Calu3 (cell line): ENCODE measurements around the gene UCKL1. TPM values are rescaled to one million over a fixed set of nuclear protein-coding genes. Genes with fewer than 3 reads are reported as not detected.

Experiments
- BruUV-seq: library from RNA; stranded (reverse); fragments of 400-500 nt; replicated peaks from 2 replicates; lab custom pipeline; 2021; lab: Mats Ljungman, UMichigan
- CTCF ChIA-PET: fragments of 300-600 bp; sonication (Branson Sonifier 250); formaldehyde crosslinking; loops from one replicate; lab custom pipeline; 2022; ENCODE audit warnings: antibody characterized with exemption; lab: Charles Lee
- DNase-seq: peaks from one replicate; pipeline ENCODE4 v3.0.0; 2022
- H3K27ac Mint-ChIP-seq: one replicate; pipeline ENCODE4 v1.8.0; 2022; ENCODE audit warnings: mixed read lengths; ENCODE audit not compliant: unreplicated experiment
- H3K27me3 Mint-ChIP-seq: one replicate; pipeline ENCODE4 v1.8.0; 2022; ENCODE audit warnings: mixed read lengths; ENCODE audit not compliant: unreplicated experiment
- H3K36me3 Mint-ChIP-seq: one replicate; pipeline ENCODE4 v1.8.0; 2022; ENCODE audit warnings: mild to moderate bottlenecking, moderate library complexity, mixed read lengths; ENCODE audit not compliant: insufficient read depth, unreplicated experiment
- H3K4me1 Mint-ChIP-seq: one replicate; pipeline ENCODE4 v1.8.0; 2022; ENCODE audit warnings: mild to moderate bottlenecking, low read depth, mixed read lengths; ENCODE audit not compliant: unreplicated experiment
- H3K4me3 Mint-ChIP-seq: one replicate; pipeline ENCODE4 v1.8.0; 2022; ENCODE audit warnings: mild to moderate bottlenecking, low read depth, moderate library complexity, mixed read lengths; ENCODE audit not compliant: unreplicated experiment
- H3K9me3 Mint-ChIP-seq: one replicate; pipeline ENCODE4 v1.8.0; 2022; ENCODE audit warnings: low read depth, mixed read lengths; ENCODE audit not compliant: unreplicated experiment
- intact Hi-C: fragments of 100-400 bp; cut with micrococcal nuclease; formaldehyde crosslinking; loops from one replicate; pipeline ENCODE4 v1.10.0; 2022; ENCODE audit not compliant: unreplicated experiment
- total RNA-seq: library from RNA; stranded (reverse); gene quantifications from 2 replicates; pipeline ENCODE4 v1.2.3, GENCODE V29; 2022
- TF ChIP-seq, protein P1 (sequence below): fragments of 200-600 bp; IDR thresholded peaks from one replicate; pipeline ENCODE4 v1.8.0; 2022; ENCODE audit warnings: antibody characterized with exemption; ENCODE audit not compliant: unreplicated experiment

The UCKL1 gene
- total RNA-seq, 1 experiment from 2014 or later = 85.1 TPM

- peaks cover 35% of the 10 kb centered on the region for H3K4me1 Mint-ChIP-seq
- intact Hi-C loops = loop anchor here (10.0 kb wide), 1 partner anchor 159 kb away; no protein-coding TSS in a partner anchor
- no peak for DNase-seq
- no peaks in the 10 kb centered on the region for H3K27me3 Mint-ChIP-seq
- H3K4me3 Mint-ChIP-seq = peak overlapping the region; percentile 72
- BruUV-seq = no TSS peak
- TF ChIP-seq, protein P1, sequence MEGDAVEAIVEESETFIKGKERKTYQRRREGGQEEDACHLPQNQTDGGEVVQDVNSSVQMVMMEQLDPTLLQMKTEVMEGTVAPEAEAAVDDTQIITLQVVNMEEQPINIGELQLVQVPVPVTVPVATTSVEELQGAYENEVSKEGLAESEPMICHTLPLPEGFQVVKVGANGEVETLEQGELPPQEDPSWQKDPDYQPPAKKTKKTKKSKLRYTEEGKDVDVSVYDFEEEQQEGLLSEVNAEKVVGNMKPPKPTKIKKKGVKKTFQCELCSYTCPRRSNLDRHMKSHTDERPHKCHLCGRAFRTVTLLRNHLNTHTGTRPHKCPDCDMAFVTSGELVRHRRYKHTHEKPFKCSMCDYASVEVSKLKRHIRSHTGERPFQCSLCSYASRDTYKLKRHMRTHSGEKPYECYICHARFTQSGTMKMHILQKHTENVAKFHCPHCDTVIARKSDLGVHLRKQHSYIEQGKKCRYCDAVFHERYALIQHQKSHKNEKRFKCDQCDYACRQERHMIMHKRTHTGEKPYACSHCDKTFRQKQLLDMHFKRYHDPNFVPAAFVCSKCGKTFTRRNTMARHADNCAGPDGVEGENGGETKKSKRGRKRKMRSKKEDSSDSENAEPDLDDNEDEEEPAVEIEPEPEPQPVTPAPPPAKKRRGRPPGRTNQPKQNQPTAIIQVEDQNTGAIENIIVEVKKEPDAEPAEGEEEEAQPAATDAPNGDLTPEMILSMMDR = no peak
- CTCF ChIA-PET = interaction anchor here (0.6 to 1.8 kb wide), 6 partner anchors 13 to 357 kb away, joined by 3 to 7 read pairs (median 3); partner anchors contain the start of genes ARFRP1 and ZGPAT
- H3K36me3 Mint-ChIP-seq = peaks cover 74% of the 10 kb centered on the region
- no peaks in the 10 kb centered on the region for H3K9me3 Mint-ChIP-seq
- H3K27ac Mint-ChIP-seq = peak overlapping the region; percentile 63
Observed at GRCh38 chr20:63895202-63895951, 60.8 kb downstream of the UCKL1 start.

- Mint-ChIP-seq H3K36me3 (peaks cover 80% of the 10 kb centered on the region), H3K4me1 (peaks cover 43% of the 10 kb centered on the region), H3K27ac (peak within 1 kb of the TSS; percentile 63), H3K9me3 (no peaks in the 10 kb centered on the region), H3K4me3 (peak within 1 kb of the TSS; percentile 72), H3K27me3 (no peaks in the 10 kb centered on the region)
- CTCF ChIA-PET = interaction anchor here (1.1 kb wide), 1 partner anchor 29 kb away, joined by 5 read pairs; the partner anchor contains the start of gene TPD52L2
- no TSS peak for BruUV-seq
- DNase-seq = peak; percentile 99
- intact Hi-C loops = loop anchor here (10.0 kb wide), 1 partner anchor 160 kb away; no protein-coding TSS in a partner anchor
- TF ChIP-seq, protein P1 = no peak
Observed at GRCh38 chr20:63894358-63895201, 61.6 kb downstream of the UCKL1 start, which contains the start of gene DNAJC5. DNAJC5 (plus strand) TSS chr20:63895126; CDS start chr20:63928346, 33,220 bp downstream.

DNA sequence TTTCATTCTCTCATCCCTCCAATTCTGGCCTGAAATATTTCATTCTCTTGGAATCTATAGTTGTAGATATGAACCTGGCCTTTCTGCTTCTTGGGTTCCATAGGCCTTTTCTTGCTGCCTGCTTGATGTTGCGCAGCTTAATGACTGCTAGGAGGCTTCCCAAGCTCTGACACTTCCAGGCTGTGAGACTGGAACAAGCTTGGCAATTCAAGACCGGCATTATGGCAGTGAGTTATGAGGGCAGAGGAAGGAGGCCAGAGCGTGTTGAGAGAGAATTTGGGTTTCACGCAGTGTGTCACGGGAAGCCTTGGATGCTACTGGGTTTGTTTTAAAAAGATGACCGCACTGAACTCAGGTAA is 62.2 kb downstream of the UCKL1 start:
- peak overlapping the region; percentile 72 for H3K4me3 Mint-ChIP-seq
- CTCF ChIA-PET = interaction anchor here (0.6 to 1.1 kb wide), 2 partner anchors 22 to 28 kb away, joined by 5 to 8 read pairs; partner anchors contain the start of gene TPD52L2

More for the DNA sequence above, 62.2 kb downstream of the UCKL1 start:
- H3K9me3 Mint-ChIP-seq = no peaks in the 10 kb centered on the region
- TF ChIP-seq, protein P1 = no peak
- H3K4me1 Mint-ChIP-seq = peaks cover 49% of the 10 kb centered on the region
- intact Hi-C loops = loop anchor here (10.0 kb wide), 1 partner anchor 161 kb away; no protein-coding TSS in a partner anchor
- BruUV-seq = no TSS peak
- H3K36me3 Mint-ChIP-seq = peaks cover 82% of the 10 kb centered on the region
- DNase-seq = no peak
- peak overlapping the region; percentile 60 for H3K27ac Mint-ChIP-seq
- no peaks in the 10 kb centered on the region for H3K27me3 Mint-ChIP-seq
